SU-DHL-6 (cell line): ENCODE results near the gene PLA2G4A.

Experiments
- H2AFZ ChIP-seq: fragments of 200-600 bp; sonication (generic); 2 replicates; pipeline ENCODE4 v1.6.1; 2014; ENCODE audit warnings: low read depth, mild to moderate bottlenecking, moderate library complexity, mixed read lengths, antibody characterized with exemption, low read length; ENCODE audit not compliant: severe bottlenecking
- H3F3A ChIP-seq: fragments of 200-600 bp; shearing (Covaris generic); 2 replicates; pipeline ENCODE4 v1.6.0; 2016; ENCODE audit warnings: antibody characterized with exemption, mild to moderate bottlenecking; ENCODE audit not compliant: insufficient read depth
- H3K27ac ChIP-seq: fragments of 200-600 bp; sonication (generic); 2 replicates; pipeline ENCODE4 v1.5.1; 2016; ENCODE audit warnings: low read depth, mild to moderate bottlenecking, low read length, moderate library complexity, mixed read lengths
- H3K27me3 ChIP-seq: fragments of 200-600 bp; sonication (generic), shearing (Covaris generic); 2 replicates; pipeline ENCODE4 v1.6.0; 2014; ENCODE audit warnings: mild to moderate bottlenecking, low read length
- H3K36me3 ChIP-seq: fragments of 200-600 bp; sonication (generic); 2 replicates; pipeline ENCODE4 v1.6.1; 2014; ENCODE audit warnings: mild to moderate bottlenecking, low read length, mixed read lengths
- H3K4me2 ChIP-seq: fragments of 300-600, 200-600 bp; shearing (Covaris generic), sonication (generic); 2 replicates; pipeline ENCODE4 v1.6.0; 2014; ENCODE audit warnings: low read length, low read depth, mild to moderate bottlenecking; ENCODE audit not compliant: poor library complexity, severe bottlenecking
- H3K4me3 ChIP-seq: fragments of 200-600 bp; sonication (generic); 2 replicates; pipeline ENCODE4 v1.5.1; 2014; ENCODE audit warnings: antibody characterized with exemption, low read length, mild to moderate bottlenecking, mixed read lengths; ENCODE audit not compliant: insufficient read depth, poor library complexity, severe bottlenecking
- H3K79me2 ChIP-seq: fragments of 200-600 bp; sonication (generic); 2 replicates; pipeline ENCODE4 v1.6.1; 2014; ENCODE audit warnings: mild to moderate bottlenecking, low read length, moderate library complexity; ENCODE audit not compliant: insufficient read depth
- H3K9ac ChIP-seq: fragments of 200-600 bp; sonication (generic); 2 replicates; pipeline ENCODE4 v1.7.0; 2014; ENCODE audit warnings: mild to moderate bottlenecking, low read length
- H3K9me2 ChIP-seq: fragments of 200-600 bp; sonication (generic); replicated peaks from 2 replicates; pipeline ENCODE4 v1.6.1; 2014; ENCODE audit warnings: low read length; ENCODE audit not compliant: insufficient read depth
- H3K9me3 ChIP-seq: fragments of 200-600 bp; sonication (generic); 2 replicates; pipeline ENCODE4 v1.6.1; 2014; ENCODE audit warnings: low read length, mixed read lengths; ENCODE audit not compliant: insufficient read depth
- H4K20me1 ChIP-seq: fragments of 200-600 bp; sonication (generic); 2 replicates; pipeline ENCODE4 v1.6.1; 2014; ENCODE audit warnings: low read depth, mild to moderate bottlenecking, antibody characterized with exemption, low read length, moderate library complexity, mixed read lengths
- CTCF ChIP-seq: fragments of 200-600 bp; sonication (generic); IDR thresholded peaks from one replicate; pipeline ENCODE4 v1.5.1; 2017; ENCODE audit warnings: antibody characterized with exemption, mild to moderate bottlenecking, low read length, moderate library complexity; ENCODE audit not compliant: insufficient read depth, poor library complexity, severe bottlenecking
- EZH2phosphoT487 ChIP-seq: fragments of 200-600 bp; sonication (generic), shearing (Covaris generic); conservative IDR thresholded peaks from 2 replicates; pipeline ENCODE4 v1.6.1; 2018; ENCODE audit warnings: mild to moderate bottlenecking, antibody characterized with exemption, low read length, moderate library complexity, mixed read lengths

Gene PLA2G4A

DNA sequence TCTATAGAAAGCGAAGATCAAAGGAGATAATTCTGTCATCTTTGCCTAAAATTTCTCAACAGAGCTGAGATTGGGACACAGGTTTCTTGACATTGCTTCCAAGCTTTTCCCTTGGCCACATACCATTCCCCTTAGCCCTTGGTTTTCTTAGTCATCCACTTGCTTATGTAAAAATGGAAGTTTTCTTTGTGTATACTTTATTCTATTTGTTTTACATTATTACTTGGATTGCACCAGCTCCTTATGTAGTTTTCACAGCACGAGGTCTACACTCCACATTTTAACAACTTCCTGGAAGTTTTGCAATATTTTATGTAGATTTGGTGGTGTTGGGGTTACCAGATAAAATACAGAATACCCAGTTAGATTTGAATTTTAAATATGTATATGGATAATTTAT lies 129.8 kb downstream of the PLA2G4A start:
- TF ChIP-seq EZH2phosphoT487: no peak
- TF ChIP-seq CTCF: no peak
- no peaks in the 10 kb centered on the region for H4K20me1 ChIP-seq
- H3F3A ChIP-seq: no peaks in the 10 kb centered on the region
- no peaks in the 10 kb centered on the region for H3K9me3 ChIP-seq
- no peak overlapping the region for H2AFZ ChIP-seq
- H3K4me2 ChIP-seq: no peak overlapping the region
- no peak overlapping the region for H3K4me3 ChIP-seq
- no peaks in the 10 kb centered on the region for H3K27me3 ChIP-seq
- no peak overlapping the region for H3K9ac ChIP-seq
- H3K27ac ChIP-seq: no peak overlapping the region
- H3K79me2 ChIP-seq: no peaks in the 10 kb centered on the region
- H3K9me2 ChIP-seq: no peaks in the 10 kb centered on the region
- H3K36me3 ChIP-seq: no peaks in the 10 kb centered on the region

DNA sequence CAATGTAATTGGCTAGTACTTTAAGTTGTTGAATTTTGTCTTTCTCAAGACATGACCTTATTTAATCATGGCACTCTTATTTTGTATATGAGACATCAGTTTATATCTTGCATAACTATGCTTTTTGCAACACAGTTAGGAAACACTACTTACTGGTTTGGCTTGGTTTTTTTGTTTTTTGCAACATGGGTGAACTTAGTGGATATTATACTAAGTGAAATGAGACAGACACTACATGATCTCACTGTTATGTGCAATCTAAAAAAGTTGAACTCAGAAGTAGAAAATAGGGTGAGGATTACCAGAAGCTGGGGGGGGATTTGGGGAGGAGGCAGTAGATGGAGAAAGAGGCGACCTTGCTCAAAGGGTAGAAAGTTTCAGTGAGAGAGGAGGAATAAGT lies 132.1 kb downstream of the PLA2G4A start:
- Histone ChIP-seq H3K4me3 (no peak overlapping the region), H4K20me1 (no peaks in the 10 kb centered on the region), H3K4me2 (no peak overlapping the region), H2AFZ (no peak overlapping the region), H3F3A (no peaks in the 10 kb centered on the region), H3K9me3 (no peaks in the 10 kb centered on the region), H3K9ac (no peak overlapping the region), H3K79me2 (no peaks in the 10 kb centered on the region), H3K9me2 (no peaks in the 10 kb centered on the region), H3K27me3 (no peaks in the 10 kb centered on the region), H3K36me3 (no peaks in the 10 kb centered on the region), H3K27ac (no peak overlapping the region)
- no peak for TF ChIP-seq EZH2phosphoT487
- no peak for TF ChIP-seq CTCF

DNA sequence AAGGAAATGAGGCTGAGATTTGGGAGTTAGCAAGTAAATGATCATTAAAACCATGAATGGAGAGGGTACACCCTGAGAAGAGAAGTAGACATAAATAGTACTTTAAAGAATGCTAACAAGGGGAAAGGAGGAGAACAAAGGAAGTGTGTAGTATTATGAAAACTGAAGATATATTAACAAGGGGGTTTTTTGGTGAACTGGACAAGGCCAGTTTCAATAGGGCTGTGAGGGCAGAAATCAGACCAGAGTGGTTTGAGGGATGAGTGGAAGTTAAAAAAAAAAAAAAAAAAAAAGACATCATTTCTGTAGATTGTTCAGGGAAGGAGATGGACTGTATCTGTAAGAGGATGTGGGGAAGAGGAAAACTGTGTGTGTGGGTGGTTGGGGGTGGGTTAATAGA lies 137.1 kb downstream of the PLA2G4A start:
- Histone ChIP-seq H4K20me1 (no peaks in the 10 kb centered on the region), H3K9ac (no peak overlapping the region), H3K36me3 (no peaks in the 10 kb centered on the region), H3K4me3 (no peak overlapping the region), H3K9me2 (no peaks in the 10 kb centered on the region), H3K9me3 (no peaks in the 10 kb centered on the region), H2AFZ (no peak overlapping the region), H3K27ac (no peak overlapping the region), H3K27me3 (no peaks in the 10 kb centered on the region), H3K79me2 (no peaks in the 10 kb centered on the region), H3F3A (no peaks in the 10 kb centered on the region), H3K4me2 (no peak overlapping the region)
- TF ChIP-seq CTCF (no peak), EZH2phosphoT487 (no peak)

DNA sequence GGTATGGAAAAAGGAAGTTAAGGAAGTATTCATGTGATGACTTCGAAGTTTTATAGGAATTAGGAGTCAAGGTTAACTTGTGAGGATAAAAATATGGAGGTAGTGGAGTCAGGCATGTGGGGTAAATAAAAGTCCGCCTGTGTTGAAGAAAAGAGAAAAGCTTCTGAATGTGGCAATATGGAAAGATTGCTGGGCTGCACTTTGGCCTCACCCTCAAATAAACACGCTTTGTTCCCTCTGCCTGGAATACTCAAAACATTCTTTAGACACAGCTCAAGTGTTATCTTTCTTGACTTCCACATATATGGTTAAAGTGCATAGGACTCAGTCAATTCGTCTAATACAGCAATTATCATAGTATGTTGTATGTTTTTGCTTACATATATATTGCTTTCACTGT lies 137.7 kb downstream of the PLA2G4A start:
- no peak overlapping the region for H3K27ac ChIP-seq
- no peak overlapping the region for H3K9ac ChIP-seq
- H3K9me2 ChIP-seq: no peaks in the 10 kb centered on the region
- H3K36me3 ChIP-seq: no peaks in the 10 kb centered on the region
- no peak overlapping the region for H3K4me3 ChIP-seq
- H3K79me2 ChIP-seq: no peaks in the 10 kb centered on the region
- TF ChIP-seq EZH2phosphoT487: no peak
- no peak for TF ChIP-seq CTCF
- H3F3A ChIP-seq: no peaks in the 10 kb centered on the region
- no peaks in the 10 kb centered on the region for H3K27me3 ChIP-seq
- no peak overlapping the region for H2AFZ ChIP-seq
- no peaks in the 10 kb centered on the region for H4K20me1 ChIP-seq
- no peak overlapping the region for H3K4me2 ChIP-seq
- H3K9me3 ChIP-seq: no peaks in the 10 kb centered on the region
